GM18861 (cell line): Measurements from ENCODE around the gene CPLX3.
A peak's percentile ranks its signal among the peaks of the same experiment; 100 is the strongest.

Experiments used
- ATAC-seq: cut with Tn5 transposase; IDR thresholded peaks from one replicate; pipeline ENCODE4 v1.9.1; 2021; ENCODE audit not compliant: unreplicated experiment

The CPLX3 gene

GRCh38 chr15:74802290-74802689 lies 24.1 kb upstream of the CPLX3 start:
- no peak for ATAC-seq

- ATAC-seq: no peak
Observed at GRCh38 chr15:74802862-74803447, 23.5 kb upstream of the CPLX3 start.

- ATAC-seq: no peak
Observed at GRCh38 chr15:74804935-74805334, 21.5 kb upstream of the CPLX3 start.

DNA sequence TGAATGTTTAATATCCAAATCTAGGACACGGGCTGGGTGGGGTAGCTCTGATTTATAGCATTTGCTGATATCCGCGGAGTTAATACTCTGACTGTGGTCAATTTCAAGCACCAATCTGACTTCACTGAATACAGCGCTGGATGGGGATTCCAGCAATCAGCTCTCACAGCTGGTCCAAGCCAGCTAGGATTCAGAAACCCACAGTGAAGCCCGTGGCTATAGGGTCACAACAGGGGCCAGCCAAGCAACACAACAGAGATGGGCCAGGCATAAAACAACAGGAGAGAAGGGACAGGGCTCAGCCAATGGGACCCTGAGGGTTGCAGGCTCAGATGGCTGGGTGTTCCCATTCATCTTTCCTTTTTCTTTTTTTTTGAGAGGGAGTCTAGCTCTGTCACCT lies 19.1 kb upstream of the CPLX3 start:
- ATAC-seq: no peak

- ATAC-seq: no peak
Observed at GRCh38 chr15:74808078-74808839, 18.2 kb upstream of the CPLX3 start.

DNA sequence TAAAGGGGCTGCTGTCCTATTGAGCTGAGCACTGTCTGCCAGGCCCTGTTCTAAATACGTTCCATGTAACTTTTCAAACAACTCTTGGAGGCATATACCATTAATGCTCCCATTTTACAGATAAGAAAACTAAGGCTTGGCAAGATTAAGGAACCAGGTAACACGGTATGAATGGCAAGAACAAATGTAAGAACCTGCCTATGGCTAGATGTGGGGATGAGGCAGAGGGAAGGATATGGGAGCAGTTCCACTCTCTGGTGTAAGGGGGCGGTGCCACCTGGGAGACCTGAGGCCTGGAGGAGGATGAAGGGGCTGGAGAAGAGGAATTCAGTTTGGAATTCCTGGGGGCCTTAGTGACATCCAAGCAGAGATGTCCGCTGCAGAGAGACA lies 17.6 kb upstream of the CPLX3 start:
- ATAC-seq: no peak

GRCh38 chr15:74809242-74809641 lies 17.2 kb upstream of the CPLX3 start:
- no peak for ATAC-seq

DNA sequence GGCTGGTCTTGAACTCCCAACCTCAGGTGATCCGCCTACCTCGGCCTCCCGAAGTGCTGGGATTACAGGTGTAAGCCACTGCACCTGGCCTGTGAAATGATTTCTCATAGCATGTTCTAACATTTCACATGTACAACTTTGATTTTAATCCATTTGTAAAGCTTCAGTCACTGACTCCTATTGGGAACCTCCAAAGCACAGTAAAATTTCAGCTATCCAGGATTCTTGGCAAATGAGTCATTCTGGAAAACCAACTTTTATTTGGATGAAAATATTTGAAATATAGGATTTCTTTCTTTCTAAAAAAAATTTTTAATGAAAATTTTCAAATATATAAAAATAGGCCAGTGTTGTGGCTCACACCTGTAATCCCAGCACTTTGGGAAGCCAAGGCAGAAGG lies 16.5 kb upstream of the CPLX3 start:
- no peak for ATAC-seq

GRCh38 chr15:74812533-74812932 lies 13.9 kb upstream of the CPLX3 start, which contains the start of gene LMAN1L:
LMAN1L (plus strand) TSS chr15:74812835; CDS start chr15:74812855, 20 bp downstream.
- ATAC-seq: no peak

- ATAC-seq: no peak
Observed at GRCh38 chr15:74815121-74815934, 11.1 kb upstream of the CPLX3 start.

- ATAC-seq: no peak
Observed at GRCh38 chr15:74815961-74816360, 10.5 kb upstream of the CPLX3 start.

DNA sequence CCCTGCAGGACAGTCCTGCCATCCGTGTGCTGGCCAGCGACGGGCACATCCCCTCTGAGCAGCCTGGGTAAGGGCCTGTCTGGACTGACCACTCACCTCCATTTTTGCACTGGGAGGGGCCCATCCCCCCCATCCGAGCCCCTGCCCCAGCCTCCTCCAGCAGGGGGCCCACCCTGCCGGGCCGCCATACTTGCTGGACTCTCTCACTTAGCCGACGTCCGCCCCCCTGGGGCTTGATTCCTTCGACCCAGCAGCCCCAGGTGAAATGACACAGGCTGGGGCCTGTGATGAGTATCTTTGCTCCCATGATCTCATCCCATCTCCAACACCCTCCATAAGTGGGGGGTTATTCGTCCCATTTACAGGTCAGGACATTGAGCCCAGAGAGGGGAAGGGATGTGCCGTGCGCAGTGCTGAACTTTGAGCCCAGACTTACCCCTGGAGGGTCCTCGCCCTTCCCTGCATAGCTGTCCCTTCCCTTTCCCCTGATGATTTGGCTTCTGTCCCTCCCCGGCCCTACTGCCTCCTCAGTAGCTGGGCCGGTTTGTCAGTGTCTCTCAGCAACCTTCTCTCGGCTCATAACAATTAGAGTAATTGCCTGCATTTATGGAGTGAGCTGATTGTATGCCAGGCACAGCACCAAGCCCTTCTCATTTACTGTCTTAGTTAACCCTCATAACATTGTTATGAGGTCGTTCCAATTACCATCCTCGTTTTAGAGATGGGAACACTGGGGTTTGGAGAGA lies 9.6 kb upstream of the CPLX3 start:
- no peak for ATAC-seq

DNA sequence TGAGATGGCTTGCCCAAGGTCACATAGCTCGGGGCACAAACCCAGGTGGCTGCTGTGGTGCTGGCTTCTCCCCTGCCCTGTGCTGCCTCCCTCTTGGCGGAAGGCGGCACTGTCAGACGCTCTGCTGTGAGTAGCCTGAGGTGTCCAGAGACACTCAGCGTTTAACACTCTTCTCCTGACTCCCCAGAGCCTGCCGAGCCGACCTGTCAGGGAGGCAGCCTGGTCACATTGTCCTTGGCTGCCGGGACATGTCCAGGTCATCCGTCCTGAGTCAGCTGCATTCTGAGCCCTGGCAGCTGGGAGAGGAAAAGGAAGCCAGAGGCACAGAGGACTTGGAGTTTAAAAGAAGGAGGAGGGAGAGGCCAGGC lies 9.1 kb upstream of the CPLX3 start:
- ATAC-seq: no peak

DNA sequence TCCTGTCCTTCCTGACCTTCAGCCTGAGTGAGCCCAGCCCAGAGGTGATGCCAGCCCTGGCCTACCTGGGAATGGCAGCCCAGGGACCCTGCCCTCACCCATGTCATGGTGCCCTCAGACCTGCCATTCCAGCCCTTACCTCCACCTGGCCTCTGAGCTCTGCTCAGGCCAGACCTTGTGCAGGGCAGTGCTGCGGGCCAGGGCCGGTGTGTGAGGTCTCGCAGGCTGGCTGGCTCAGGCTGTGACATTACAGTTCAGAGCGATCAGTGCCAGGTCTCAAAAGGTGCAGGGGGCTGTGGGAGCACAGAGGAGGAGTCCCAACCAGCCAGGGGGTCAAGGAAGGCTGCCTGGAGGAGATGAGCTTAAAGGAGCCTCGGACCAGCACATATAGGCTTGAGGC lies 6.4 kb upstream of the CPLX3 start:
- ATAC-seq: no peak

GRCh38 chr15:74821091-74821789 lies 5.2 kb upstream of the CPLX3 start:
- ATAC-seq: peak; percentile 72

DNA sequence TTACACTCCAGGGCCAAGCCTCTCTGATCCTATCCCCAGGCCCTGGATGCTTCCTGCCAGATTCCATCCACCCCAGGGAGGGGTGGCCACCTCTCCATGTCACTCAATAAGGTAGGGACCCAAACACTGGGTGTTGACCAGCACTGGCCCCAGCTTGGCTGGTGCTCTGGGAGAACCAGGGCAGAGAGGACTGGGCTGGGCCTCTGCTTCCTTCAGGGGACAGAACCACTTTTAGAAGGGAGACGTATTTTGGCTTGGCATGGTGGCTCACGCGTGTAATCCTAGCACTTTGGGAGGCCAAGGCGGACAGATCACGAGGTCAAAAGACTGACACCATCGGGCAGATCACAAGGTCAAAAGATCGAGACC lies 4.7 kb upstream of the CPLX3 start:
- no peak for ATAC-seq

DNA sequence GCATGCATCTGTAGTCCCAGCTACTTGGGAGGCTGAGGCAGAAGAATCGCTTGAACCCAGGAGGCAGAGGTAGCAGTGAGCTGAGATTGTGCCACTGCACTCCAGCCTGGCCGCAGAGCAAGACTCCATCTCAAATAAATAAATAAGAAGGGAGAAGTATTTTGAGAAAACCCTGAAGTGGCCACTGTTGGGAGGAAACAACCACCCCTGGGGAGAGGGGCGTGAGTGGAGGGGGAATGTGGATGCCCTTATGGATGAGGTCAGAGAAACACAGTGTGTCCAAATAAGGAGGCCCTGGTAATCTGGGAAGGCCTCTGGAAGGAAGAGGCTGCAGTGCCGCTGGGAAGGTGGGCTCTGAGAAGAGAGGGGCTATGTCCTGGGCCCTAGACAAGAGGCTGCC lies 4.2 kb upstream of the CPLX3 start:
- no peak for ATAC-seq

DNA sequence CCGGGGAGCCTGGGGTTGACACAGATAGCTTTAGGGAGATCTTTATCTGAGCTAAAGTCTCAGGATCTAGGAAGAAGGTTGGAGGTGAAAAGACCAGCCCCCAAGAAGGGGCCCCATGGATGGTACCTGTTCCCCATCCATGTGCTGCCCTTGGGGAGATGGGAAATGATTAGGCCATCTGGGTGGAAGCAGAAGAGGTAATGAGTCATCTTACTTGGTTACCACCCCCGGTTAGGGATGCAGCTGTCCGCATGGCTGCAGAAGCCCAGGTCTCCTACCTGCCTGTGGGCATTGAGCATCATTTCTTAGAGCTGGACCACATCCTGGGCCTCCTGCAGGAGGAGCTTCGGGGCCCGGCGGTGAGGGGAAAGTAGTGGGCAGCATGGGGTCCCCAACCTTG lies 3.1 kb upstream of the CPLX3 start:
- no peak for ATAC-seq

- no peak for ATAC-seq
Observed at GRCh38 chr15:74824976-74825375, 1.5 kb upstream of the CPLX3 start.

DNA sequence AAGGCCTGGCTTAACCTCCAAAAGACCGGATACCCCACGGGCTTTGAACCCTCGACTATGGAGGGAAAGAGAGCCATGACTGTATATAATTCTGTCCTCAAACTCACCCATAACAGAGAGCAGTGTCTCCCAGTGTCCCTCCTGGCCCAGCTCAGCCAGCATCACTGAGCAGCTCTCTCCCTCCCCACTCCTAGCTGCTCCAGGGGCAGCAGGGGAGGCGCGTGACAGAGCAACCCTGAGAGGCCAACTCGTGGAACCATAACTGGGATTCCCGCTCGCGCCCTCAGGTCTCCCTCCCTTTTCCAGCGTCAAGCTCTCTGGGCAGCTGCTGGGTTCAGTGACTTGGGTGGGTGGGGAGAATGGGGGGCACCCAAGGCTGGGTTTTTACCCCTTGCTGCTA lies 561 bp upstream of the CPLX3 start:
- no peak for ATAC-seq

DNA sequence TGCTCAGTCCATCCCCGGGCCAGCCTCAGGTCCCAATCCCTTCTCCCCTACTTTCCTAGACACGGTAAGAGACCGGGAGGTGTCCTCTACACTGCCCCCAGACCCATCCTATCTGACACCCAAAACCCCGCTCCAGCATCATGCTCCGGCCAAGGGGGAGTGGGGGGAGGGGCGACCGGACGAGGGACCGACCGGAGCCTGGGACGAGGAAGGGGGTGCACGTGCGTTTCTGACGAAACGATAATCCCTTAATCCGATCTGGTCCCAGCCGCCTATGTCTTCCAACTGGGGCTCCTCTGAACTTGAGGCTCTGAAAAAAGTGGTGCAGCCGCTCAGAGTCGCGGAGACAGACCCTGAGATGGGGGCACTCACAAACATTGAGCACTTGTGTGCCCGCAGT lies 494 bp downstream of the CPLX3 start:
- no peak for ATAC-seq
